GM21619 (cell line): Measurements from ENCODE around the gene PDAP1.
"Not testable (repeated sequence)": the region's sequence is repeated elsewhere in the genome, so short reads cannot be mapped to it uniquely, and the experiment has no call there.

Source experiments
- ATAC-seq: cut with Tn5 transposase; IDR thresholded peaks from one replicate; pipeline ENCODE4 v1.9.1; 2021; ENCODE audit not compliant: unreplicated experiment

Gene PDAP1

GRCh38 chr7:99380032-99380822, 28.2 kb downstream of the PDAP1 start:
- peak; percentile 33 for ATAC-seq

- not testable (repeated sequence) for ATAC-seq
Measured at GRCh38 chr7:99379693-99380031, 28.7 kb downstream of the PDAP1 start.

GRCh38 chr7:99379043-99379577, 29.3 kb downstream of the PDAP1 start:
- no peak for ATAC-seq

- peak; percentile 40 for ATAC-seq
Measured at GRCh38 chr7:99375070-99375807, 33.2 kb downstream of the PDAP1 start.

GRCh38 chr7:99374111-99375064, 34.0 kb downstream of the PDAP1 start, which contains the start of gene ARPC1B:
TSS of gene ARPC1B (plus strand) at chr7:99374730. CDS start at chr7:99385715, 10,985 bp downstream.
- ATAC-seq = peak; percentile 46

GRCh38 chr7:99373091-99374066, 35.0 kb downstream of the PDAP1 start:
- ATAC-seq = no peak

- ATAC-seq = no peak
Measured at GRCh38 chr7:99372275-99373090, 35.9 kb downstream of the PDAP1 start.

GRCh38 chr7:99371376-99371920, 36.9 kb downstream of the PDAP1 start:
- no peak for ATAC-seq

- no peak for ATAC-seq
Measured at GRCh38 chr7:99369767-99370391, 38.5 kb downstream of the PDAP1 start.

- ATAC-seq = no peak
Measured at GRCh38 chr7:99368750-99369389, 39.5 kb downstream of the PDAP1 start.

- no peak for ATAC-seq
Measured at GRCh38 chr7:99366646-99367045, 41.8 kb downstream of the PDAP1 start.

GRCh38 chr7:99365318-99366141, 42.9 kb downstream of the PDAP1 start:
- no peak for ATAC-seq

- no peak for ATAC-seq
Measured at GRCh38 chr7:99363286-99363685, 45.1 kb downstream of the PDAP1 start.

GRCh38 chr7:99362801-99363200, 45.6 kb downstream of the PDAP1 start:
- no peak for ATAC-seq

- ATAC-seq = no peak
Measured at GRCh38 chr7:99359465-99360154, 48.8 kb downstream of the PDAP1 start.

GRCh38 chr7:99358521-99358920, 49.9 kb downstream of the PDAP1 start:
- not testable (repeated sequence) for ATAC-seq
